Measurements from ENCODE around the gene LCN12. TPM values are rescaled to one million over a fixed set of nuclear protein-coding genes. Genes with fewer than 3 reads are reported as not detected.

LCN12 gene
- total RNA-seq, 1 experiment from 2014 or later = 2.1 TPM

- H2BK12ac ChIP-seq (ENCODE audit: insufficient read length, low read depth, low read length) = no peak overlapping the region
- no peak overlapping the region for H2BK15ac ChIP-seq (ENCODE audit: low read depth, low read length)
- WGBS (ENCODE audit: extremely low coverage, insufficient read length, low lambda C conversion rate) = no CpG with 5 or more reads among the region's 10 CpGs
- no peak overlapping the region for H2BK120ac ChIP-seq (ENCODE audit: low read depth, low read length, poor library complexity, severe bottlenecking)
- H2BK5ac ChIP-seq (ENCODE audit: insufficient read length, low read length) = no peak overlapping the region
- no peaks in the 10 kb centered on the region for H3K27me3 ChIP-seq (ENCODE audit: insufficient read depth, low read length)
- H3K18ac ChIP-seq (ENCODE audit: insufficient read length, low read depth, low read length) = no peak overlapping the region
- H3K14ac ChIP-seq (ENCODE audit: insufficient read depth, low read length) = no peak overlapping the region
- TF ChIP-seq, protein P1, sequence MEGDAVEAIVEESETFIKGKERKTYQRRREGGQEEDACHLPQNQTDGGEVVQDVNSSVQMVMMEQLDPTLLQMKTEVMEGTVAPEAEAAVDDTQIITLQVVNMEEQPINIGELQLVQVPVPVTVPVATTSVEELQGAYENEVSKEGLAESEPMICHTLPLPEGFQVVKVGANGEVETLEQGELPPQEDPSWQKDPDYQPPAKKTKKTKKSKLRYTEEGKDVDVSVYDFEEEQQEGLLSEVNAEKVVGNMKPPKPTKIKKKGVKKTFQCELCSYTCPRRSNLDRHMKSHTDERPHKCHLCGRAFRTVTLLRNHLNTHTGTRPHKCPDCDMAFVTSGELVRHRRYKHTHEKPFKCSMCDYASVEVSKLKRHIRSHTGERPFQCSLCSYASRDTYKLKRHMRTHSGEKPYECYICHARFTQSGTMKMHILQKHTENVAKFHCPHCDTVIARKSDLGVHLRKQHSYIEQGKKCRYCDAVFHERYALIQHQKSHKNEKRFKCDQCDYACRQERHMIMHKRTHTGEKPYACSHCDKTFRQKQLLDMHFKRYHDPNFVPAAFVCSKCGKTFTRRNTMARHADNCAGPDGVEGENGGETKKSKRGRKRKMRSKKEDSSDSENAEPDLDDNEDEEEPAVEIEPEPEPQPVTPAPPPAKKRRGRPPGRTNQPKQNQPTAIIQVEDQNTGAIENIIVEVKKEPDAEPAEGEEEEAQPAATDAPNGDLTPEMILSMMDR (conservative IDR thresholded peaks at IDR 0.05) = no peak
- H3K23me2 ChIP-seq (ENCODE audit: insufficient read length, low read depth, low read length, poor library complexity, severe bottlenecking) = no peaks in the 10 kb centered on the region
- Mint-ChIP-seq H3K27ac (no peak overlapping the region), H3K4me1 (peaks cover 3 to 6% of the 10 kb centered on the region in 2 experiments; a peak in 3 of 4 replicates), H3K36me3 (ENCODE audit: insufficient read depth in 1 of 3, low read depth in 3 of 3) (peaks cover 3 to 6% (median 5%) of the 10 kb centered on the region in 3 experiments; a peak in 5 of 7 replicates), H3K4me3 (no peak overlapping the region), H3K27me3 (ENCODE audit: low read depth) (peaks cover 15% of the 10 kb centered on the region), H3K9me3 (peaks cover 16 to 19% of the 10 kb centered on the region in 2 experiments)
- no peak overlapping the region for H3K9ac ChIP-seq (ENCODE audit: extremely low read depth, insufficient read length, low read length)
- H2AK5ac ChIP-seq (ENCODE audit: insufficient read length, low read length) = no peak overlapping the region
- H3K23ac ChIP-seq (ENCODE audit: insufficient read length, low read depth, low read length) = no peak overlapping the region
- no peak overlapping the region for H2BK20ac ChIP-seq (ENCODE audit: low read depth, low read length, poor library complexity, severe bottlenecking)
- no peaks in the 10 kb centered on the region for H3K4me1 ChIP-seq (ENCODE audit: insufficient read depth, low read length)
- no peaks in the 10 kb centered on the region for H3K9me3 ChIP-seq (ENCODE audit: control insufficient read depth, low read depth, low read length)
- no peak overlapping the region for H3K27ac ChIP-seq (ENCODE audit: insufficient read length, low read depth, low read length)
- no peaks in the 10 kb centered on the region for H3K79me1 ChIP-seq (ENCODE audit: insufficient read depth, low read depth, low read length, poor library complexity, severe bottlenecking)
- H4K8ac ChIP-seq (replicated peaks; ENCODE audit: insufficient read length, low read depth, low read length) = no peak overlapping the region
- H3K4ac ChIP-seq (ENCODE audit: low read depth, low read length) = no peak overlapping the region
- no peak overlapping the region for H4K91ac ChIP-seq (ENCODE audit: insufficient read length, low read depth, low read length)
- no peak overlapping the region for H4K5ac ChIP-seq (ENCODE audit: insufficient read length, low read depth, low read length)
- H3T11ph ChIP-seq (ENCODE audit: low read length) = no peak overlapping the region
- H3K4me2 ChIP-seq (ENCODE audit: insufficient read depth, insufficient read length, low read length) = no peak overlapping the region
- DNase-seq = no peak
- H3K56ac ChIP-seq (ENCODE audit: insufficient read length, low read depth, low read length) = no peak overlapping the region
- H2AFZ ChIP-seq (ENCODE audit: low read length) = no peak overlapping the region
- no peaks in the 10 kb centered on the region for H4K20me1 ChIP-seq (ENCODE audit: control insufficient read depth, insufficient read depth, insufficient read length)
- no peaks in the 10 kb centered on the region for H3K79me2 ChIP-seq (ENCODE audit: insufficient read depth, low read length)
Measured at GRCh38 chr9:137002646-137003041, 50.6 kb downstream of the LCN12 start.
